Embryonic facial prominence (tissue), 1 donor: ENCODE results near the gene NR2F1-AS1.

Experiments used
- DNase-seq: peaks from one replicate; pipeline ENCODE4 v3.0.0-alpha.2; 2016; ENCODE audit errors: extremely low spot score

Gene NR2F1-AS1

DNA sequence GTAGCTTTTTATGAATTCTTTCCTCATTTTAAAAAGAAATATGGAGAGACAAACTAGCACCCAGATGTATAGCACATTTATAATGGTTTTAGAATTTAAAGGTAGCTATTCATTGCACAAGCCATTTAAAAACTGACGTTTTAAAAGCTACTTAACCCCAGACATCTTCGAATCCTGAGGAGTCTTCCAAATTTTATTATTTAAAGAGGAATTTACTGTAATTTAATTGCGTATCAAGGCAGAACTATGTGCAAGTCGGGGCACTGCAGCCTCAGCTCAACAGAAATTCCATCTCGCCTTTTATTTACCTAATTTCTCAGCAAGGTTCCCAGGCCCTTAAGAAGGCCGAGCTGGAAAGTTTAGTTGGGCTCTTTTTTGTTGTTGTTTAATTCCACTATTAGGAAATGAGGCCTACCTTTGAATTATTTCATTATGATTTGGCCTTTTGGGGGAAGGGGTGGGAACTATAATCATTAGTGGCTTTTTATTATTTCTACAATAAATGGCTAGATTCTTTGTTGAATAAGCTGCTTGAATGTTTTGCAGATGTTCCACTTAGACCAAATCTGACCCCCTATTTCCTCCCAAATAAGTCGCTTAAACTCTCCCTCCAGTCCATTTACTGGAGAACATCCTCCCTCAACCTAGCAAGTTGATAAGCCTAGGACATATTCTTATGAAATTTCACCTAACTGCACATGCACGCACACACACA, 22.2 kb upstream of the NR2F1-AS1 start:
- DNase-seq: no peak

DNA sequence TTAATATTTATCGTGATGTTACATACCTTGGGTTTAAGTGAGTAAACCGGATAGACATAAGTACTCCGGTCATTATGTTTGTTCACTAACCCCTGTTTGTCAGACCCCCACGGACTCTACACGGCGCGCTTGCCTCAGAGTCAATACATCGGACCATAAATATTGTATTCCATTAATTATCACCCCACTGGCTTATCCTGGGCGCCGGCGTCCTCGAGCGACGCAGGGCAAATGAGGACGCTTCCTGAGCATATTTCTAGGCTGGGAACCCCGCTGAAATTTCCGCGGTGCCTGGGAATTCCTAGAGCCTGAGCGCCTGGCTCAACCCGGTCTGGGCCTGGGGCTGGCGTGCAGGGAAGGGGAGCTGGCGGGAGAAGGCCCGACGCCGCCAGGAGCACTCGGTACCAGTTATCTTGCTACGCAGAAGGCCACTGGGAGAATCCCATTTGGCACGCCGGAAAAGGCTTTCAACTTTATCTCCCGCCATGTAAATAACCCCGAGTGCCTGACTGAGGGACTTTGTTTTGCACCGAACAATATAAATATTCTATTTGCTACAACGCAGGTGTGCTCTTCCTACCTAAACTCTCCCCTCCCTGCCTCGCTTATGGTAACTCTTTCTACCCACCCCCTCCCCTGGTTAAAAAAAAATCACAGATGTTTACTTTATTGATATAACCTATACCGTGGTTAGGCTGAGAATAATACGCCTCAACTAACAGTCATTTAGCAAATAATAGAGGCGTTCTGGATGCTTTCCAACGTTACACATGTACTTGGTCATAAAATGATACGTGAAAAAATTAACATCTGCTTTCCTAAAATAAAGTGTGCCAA, 21.4 kb upstream of the NR2F1-AS1 start:
- no peak for DNase-seq

DNA sequence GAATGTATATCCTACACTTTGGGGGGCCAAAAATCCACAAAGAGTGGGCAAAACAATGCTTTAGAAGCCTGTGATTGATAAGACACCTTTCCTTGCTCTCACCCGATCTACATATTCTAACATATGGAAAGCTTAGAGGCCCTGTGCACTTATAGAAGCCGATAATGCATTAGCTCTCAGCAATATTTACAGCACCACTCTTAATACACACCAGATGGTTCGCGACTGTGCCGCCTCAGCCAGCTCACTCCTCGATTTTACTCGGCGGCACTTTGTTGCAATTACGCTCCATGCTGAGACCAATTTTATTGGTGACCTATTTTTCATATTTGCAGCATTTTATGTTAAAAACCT, 20.8 kb upstream of the NR2F1-AS1 start:
- no peak for DNase-seq

DNA sequence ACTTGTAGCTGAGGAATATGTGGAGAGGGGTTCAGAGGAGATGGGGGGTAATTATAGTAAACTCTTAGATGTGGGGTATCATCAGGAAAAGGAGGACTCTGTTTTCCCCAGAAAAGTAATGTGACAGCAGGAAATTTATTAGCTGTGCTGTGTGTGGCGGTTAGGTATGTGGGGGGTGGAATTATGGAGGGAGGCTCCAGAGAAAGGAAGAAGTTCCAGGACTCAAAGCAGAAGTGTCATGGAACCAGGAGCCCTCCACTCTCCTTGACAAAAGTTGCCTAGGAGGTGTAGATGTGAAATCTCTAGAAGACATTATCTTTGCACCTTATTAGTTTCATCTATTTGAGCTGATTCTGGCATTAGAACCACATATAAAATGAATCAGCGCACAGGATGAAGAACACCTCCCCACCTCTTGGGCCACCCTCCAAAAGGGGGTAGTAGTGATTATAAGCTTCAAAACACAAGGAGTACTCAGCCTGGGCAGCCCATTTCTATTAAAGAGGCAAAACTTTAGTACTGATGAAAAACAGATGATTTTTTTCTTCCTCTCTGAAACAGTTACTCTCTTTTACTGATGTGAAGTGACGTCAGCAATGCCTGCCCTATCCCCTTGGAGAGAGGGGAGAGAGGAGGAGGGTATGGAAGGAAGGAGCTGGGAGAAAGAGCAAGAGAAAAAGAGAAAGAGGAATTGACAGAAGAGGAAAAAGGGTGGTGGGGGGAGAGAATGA, 20.2 kb upstream of the NR2F1-AS1 start:
- peak; percentile 89 for DNase-seq

- no peak for DNase-seq
Observed at GRCh38 chr5:93600409-93601070, 19.5 kb upstream of the NR2F1-AS1 start.

DNA sequence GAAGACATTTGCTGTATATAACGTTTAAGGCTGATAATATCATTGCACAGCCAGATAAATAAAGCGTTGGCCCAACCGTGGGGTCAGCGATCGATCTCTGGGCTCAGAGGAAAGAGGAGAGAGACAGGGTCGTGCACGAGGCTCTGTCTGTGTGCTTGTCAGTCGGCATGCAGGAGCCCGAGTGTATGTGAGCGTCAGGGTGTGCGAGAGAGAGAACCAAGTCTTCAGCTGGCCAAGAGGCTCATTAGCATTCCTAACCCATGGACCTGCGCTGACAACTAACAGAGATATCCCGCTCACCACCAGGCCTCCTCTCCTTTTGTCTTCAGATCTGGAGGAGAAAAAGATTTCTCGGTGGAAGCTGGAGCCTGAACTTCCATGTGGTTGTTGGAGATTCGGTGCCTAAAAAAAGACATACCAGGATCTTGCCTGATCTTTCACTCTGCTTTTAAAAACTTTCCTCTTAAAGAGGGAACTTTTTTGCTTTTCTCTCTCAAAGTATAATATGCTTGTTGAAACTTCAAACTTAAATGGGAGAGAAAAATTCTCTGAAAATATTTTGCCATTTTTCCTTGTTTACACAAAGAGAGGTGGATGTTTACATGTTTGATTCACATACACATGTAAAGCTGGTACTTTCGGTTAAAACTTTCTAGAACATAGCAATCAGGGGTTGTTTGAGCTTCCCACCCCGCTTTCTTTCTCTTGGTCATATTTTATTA, 18.5 kb upstream of the NR2F1-AS1 start:
- no peak for DNase-seq

DNA sequence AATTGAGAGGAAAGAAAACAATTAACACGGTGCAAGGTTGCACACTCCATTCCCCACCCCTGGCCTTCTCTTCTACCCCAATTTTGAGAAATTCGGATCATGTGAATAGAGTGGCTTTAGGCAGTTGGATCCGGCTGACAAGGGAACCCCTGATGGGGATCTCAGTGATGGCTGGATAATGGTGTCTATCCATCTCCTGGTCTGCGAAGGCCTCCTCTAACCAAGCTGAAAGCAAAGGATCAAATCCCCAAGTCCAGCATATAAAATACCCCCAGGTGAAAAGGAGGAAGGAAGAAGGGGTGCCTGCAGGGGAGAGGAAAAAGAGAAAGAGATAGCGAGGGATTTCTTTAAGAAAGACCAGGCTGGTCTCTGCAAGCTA, 18.0 kb upstream of the NR2F1-AS1 start:
- DNase-seq: no peak

DNA sequence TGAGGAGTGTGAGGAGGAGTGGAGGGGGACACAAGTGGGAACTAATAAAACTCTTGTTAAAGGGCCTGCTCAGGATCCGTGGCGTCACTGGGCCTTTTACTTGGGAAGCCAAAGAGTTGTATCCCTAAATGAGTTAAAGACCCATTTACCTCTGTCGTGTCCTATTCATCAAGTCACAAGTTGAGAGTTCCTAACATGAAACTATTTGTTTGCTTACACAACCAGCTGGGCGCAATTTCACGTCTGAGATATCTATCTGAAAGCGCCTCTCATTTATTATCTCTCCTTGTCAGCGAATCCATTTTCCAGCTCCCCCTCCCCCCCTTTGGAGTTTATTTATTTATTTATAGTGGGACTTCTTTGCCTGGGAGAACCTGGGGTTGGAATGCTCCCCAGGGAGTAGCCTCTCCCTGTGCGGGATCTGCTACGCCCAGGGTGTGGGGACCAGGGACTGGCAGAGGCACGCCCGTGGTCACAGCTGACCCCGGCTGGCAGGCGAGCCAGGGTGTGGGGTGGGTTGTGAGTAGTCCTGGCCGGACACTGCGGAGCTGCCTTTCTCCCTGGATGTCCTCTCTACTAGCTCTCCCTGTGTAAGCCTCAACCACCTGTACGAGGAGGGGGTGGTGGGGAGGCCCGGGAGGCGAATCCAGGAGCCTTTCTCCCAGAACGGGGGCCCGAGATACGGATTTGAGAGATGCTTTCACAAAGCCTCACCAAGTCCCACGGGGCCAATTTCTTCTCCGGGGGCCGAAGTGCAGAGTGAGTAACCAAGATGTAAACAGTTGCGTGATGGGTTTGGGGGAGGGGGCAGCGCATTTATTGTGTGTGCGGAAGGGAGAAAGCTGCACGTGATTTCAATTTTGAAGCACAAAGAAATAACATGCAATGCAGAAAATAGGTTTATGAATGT, 17.3 kb upstream of the NR2F1-AS1 start:
- DNase-seq: no peak

DNA sequence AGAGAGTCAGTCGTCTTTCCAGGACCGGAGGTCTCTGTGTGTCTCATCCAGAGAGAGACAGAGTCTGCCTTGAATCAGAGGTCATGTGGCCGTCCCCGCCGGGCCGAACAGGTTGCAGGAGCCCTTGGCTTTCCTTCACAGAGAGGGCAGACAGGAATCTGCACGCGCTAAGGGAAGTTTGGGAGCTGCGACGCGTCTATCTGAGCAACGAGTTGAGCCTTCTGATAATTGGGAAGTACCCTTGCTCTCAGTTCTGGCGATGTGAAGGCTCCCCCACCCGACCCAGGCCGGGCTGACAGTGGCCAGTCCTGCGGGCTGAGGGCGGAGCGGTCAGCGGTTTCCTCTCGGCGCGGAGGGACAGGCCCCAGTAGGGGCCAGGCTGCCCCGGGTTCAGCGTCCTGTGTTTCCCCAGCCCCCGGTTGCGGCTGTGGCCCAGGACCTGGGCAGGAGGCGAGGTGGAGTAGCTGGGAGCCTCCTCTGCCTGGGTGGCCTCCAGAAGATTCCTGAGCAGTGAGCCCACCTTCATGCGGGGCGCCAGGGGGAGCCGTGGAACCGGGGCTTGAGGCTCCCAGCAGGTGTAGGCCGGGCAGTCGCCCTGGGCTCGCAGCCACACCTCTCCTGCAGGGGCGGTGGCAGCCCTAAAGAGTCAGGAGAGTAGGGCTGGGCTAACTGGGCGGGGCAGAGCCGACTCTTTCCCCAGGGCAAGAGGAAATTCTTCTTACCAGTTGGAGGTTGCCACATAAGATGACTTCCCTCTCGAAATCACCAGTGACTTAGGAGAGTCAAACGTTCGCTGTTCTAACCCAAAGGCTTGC, 15.9 kb upstream of the NR2F1-AS1 start:
- no peak for DNase-seq

DNA sequence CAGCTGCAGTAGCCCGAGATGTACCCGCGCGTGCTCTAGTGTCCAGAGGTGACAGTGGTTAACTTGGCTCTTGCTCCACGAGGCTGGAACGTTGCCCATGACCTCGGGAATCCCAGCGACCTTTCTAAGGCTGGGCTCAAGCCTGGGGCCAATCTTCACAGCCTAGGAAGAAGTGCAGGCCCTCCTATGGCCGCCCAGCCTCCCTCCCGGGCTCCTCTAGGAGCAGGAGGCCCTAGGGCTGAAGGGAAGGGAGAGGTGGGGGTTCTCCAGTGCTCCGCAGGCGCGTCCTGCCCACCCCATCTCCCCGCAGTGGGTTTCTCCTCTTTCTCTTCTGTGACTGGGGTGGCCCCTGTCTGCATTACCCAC, 15.3 kb upstream of the NR2F1-AS1 start:
- DNase-seq: no peak

GRCh38 chr5:93595420-93596147, 14.6 kb upstream of the NR2F1-AS1 start:
- DNase-seq: no peak

DNA sequence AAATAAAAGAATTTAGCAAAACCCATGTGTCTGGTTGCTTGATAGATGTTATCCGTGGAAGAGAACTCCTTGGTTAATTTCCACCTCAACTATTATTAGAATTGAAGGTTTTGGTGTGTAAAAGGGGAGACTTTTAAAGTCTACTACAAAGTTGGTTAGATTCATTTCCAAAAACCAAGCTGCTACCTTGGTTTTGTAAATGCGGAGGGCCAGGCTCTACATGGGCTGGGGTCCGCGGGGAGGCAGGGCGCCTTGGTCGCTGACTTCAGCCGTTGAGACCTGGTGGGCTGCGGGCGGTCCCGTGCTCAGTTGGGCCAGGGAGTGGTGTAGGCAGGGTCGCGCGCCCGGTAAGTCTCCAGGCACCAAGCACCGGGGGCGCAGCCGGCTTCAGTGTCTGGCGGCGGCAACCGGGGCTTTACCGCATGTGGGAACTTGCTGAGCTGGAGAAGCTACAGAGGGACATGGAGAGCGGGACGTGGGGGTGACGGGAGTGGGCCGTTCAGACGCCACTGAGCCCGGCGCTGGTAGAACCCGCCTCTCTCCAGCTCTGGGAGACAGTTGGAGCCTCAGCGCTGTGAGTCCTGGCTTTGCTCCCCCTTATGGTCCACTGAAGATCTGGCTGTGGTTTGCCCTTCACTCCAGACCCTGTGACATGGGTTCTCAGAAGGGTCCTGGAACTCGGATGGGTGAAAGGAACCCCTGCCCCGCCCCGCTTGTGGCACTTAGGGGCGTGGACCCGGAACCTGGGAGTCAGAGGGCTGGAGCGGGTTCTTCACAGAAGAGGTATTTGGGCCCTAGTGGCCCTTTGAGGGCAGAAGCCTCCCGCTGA, 13.8 kb upstream of the NR2F1-AS1 start:
- no peak for DNase-seq

DNA sequence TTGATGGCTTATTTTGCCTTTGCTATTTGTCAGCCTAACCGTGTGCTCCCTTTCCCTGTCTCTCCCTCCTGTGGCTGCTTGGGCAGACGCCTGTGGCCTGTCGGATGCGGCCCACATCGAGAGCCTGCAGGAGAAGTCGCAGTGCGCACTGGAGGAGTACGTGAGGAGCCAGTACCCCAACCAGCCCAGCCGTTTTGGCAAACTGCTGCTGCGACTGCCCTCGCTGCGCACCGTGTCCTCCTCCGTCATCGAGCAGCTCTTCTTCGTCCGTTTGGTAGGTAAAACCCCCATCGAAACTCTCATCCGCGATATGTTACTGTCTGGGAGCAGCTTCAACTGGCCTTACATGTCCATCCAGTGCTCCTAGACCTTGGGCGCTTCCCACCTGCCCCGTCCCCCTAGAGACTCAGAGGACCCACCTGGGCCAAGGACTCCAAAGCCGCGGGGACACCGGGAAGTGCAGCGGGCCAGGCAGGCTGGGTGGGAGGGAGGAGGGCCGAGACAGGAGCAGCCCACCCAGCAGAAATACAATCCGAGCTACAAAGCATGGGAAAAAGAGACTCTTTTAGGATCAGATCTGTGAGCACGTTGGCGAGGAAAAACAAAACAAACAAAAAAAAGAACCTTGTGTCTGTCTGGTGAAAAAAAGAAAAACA, 12.6 kb upstream of the NR2F1-AS1 start:
- no peak for DNase-seq

GRCh38 chr5:93592883-93593282, 11.9 kb upstream of the NR2F1-AS1 start:
- DNase-seq: no peak

DNA sequence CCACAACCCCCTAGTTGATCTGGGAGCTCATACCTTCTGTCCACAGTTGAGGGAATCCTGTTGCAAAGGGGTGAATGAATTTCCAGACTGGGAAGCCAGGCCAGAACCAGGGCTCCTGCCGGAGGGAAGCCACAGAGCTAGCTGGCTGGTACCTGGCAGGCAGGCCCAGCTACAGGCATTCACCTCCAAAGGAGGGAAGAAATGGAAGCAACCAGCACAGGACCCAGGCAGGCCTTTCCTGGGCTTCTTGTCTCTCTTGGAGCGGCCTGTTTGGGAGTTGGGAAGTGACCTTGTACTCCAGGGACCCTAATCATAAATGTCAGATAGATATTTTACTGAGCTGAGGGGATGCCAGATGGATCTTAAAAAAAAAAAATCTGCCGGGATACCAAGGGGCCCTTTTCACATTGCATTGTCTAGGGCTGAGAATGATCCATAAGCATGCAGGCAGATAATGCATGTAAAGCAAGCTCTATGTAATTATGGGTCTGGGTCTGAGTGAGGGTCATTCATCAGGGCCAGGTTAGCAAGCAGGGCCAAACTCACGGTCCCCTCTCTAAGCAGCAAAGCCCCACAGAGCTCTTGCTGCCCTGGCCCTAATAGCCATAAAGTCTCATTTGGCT, 10.4 kb upstream of the NR2F1-AS1 start:
- DNase-seq: no peak

- no peak for DNase-seq
Observed at GRCh38 chr5:93590493-93590892, 9.5 kb upstream of the NR2F1-AS1 start.

DNA sequence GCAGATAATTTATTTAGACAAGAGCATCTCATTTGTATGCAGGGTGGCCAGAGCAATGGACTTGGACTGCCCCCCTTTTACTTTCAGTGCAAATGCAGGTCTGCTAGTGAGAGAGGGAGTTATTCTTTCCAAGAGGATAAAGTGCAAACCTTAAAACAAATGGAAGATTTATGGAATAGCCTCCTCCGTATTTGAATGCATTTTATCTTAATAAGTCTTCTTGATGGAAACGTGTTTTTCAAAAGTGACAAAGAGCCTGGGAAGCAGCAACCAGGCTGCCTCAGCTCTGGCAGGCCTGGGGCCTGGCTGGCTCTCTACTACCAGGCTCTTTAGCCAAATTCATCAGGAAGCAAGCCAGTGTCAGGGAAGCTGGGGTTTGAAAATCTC, 8.8 kb upstream of the NR2F1-AS1 start:
- DNase-seq: no peak
